ENCODE measurements around the gene AQP12A. TPM values are rescaled to one million over a fixed set of nuclear protein-coding genes. Genes with fewer than 3 reads are reported as not detected.

AQP12A gene
- total RNA-seq, 2 donors from 2014 or later: not detected

GRCh38 chr2:240728827-240729226 lies 37.2 kb downstream of the AQP12A start:
- 87% methylated on average over 7 of the region's 7 CpGs for WGBS
- no peaks in the 10 kb centered on the region for H3K36me3 ChIP-seq
- no peaks in the 10 kb centered on the region for H3K4me1 ChIP-seq (replicated peaks)
- intact Hi-C loops (cut with DNase I): no loop called here
- H3K4me3 ChIP-seq: no peak overlapping the region
- H3K27ac ChIP-seq: no peak overlapping the region
- no peaks in the 10 kb centered on the region for H3K9me3 ChIP-seq
- no peak for DNase-seq (ENCODE audit: low spot score)
- TF ChIP-seq, protein P1, sequence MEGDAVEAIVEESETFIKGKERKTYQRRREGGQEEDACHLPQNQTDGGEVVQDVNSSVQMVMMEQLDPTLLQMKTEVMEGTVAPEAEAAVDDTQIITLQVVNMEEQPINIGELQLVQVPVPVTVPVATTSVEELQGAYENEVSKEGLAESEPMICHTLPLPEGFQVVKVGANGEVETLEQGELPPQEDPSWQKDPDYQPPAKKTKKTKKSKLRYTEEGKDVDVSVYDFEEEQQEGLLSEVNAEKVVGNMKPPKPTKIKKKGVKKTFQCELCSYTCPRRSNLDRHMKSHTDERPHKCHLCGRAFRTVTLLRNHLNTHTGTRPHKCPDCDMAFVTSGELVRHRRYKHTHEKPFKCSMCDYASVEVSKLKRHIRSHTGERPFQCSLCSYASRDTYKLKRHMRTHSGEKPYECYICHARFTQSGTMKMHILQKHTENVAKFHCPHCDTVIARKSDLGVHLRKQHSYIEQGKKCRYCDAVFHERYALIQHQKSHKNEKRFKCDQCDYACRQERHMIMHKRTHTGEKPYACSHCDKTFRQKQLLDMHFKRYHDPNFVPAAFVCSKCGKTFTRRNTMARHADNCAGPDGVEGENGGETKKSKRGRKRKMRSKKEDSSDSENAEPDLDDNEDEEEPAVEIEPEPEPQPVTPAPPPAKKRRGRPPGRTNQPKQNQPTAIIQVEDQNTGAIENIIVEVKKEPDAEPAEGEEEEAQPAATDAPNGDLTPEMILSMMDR (IDR thresholded peaks at IDR 0.05): no peak
- TF ChIP-seq POLR2AphosphoS5 (IDR thresholded peaks at IDR 0.05): no peak
- no peaks in the 10 kb centered on the region for H3K27me3 ChIP-seq (replicated peaks; ENCODE audit: insufficient read depth)

GRCh38 chr2:240730501-240731177 lies 39.0 kb downstream of the AQP12A start:
- intact Hi-C loops (cut with DNase I): no loop called here
- no peaks in the 10 kb centered on the region for H3K36me3 ChIP-seq
- no peaks in the 10 kb centered on the region for H3K9me3 ChIP-seq
- no peaks in the 10 kb centered on the region for H3K4me1 ChIP-seq (replicated peaks)
- TF ChIP-seq, protein P1 (IDR thresholded peaks at IDR 0.05): no peak
- TF ChIP-seq POLR2AphosphoS5 (IDR thresholded peaks at IDR 0.05) (no peak), POLR2A (IDR thresholded peaks at IDR 0.05) (no peak)
- H3K27ac ChIP-seq: no peak overlapping the region
- H3K27me3 ChIP-seq (replicated peaks; ENCODE audit: insufficient read depth): no peaks in the 10 kb centered on the region
- DNase-seq (ENCODE audit: low spot score): no peak
- H3K4me3 ChIP-seq: no peak overlapping the region
- WGBS: 75% methylated on average over 9 of the region's 10 CpGs

GRCh38 chr2:240731178-240731545 lies 39.5 kb downstream of the AQP12A start:
- intact Hi-C loops (cut with DNase I): no loop called here
- H3K4me3 ChIP-seq: no peak overlapping the region
- H3K27me3 ChIP-seq (replicated peaks; ENCODE audit: insufficient read depth): no peaks in the 10 kb centered on the region
- H3K4me1 ChIP-seq (replicated peaks): no peaks in the 10 kb centered on the region
- H3K36me3 ChIP-seq: no peaks in the 10 kb centered on the region
- WGBS: 3% methylated on average over 6 of the region's 9 CpGs
- TF ChIP-seq, protein P1 (IDR thresholded peaks at IDR 0.05): no peak
- no peak for TF ChIP-seq POLR2AphosphoS5 (IDR thresholded peaks at IDR 0.05)
- no peak for TF ChIP-seq POLR2A (IDR thresholded peaks at IDR 0.05)
- DNase-seq (ENCODE audit: low spot score): no peak
- H3K9me3 ChIP-seq: no peaks in the 10 kb centered on the region
- H3K27ac ChIP-seq: no peak overlapping the region

- H3K4me3 ChIP-seq: no peak overlapping the region
- TF ChIP-seq POLR2AphosphoS5 (IDR thresholded peaks at IDR 0.05) (no peak), POLR2A (IDR thresholded peaks at IDR 0.05) (no peak)
- no peak for DNase-seq (ENCODE audit: low spot score)
- no peaks in the 10 kb centered on the region for H3K27me3 ChIP-seq (replicated peaks; ENCODE audit: insufficient read depth)
- H3K9me3 ChIP-seq: no peaks in the 10 kb centered on the region
- WGBS: 87% methylated on average over 5 of the region's 5 CpGs
- no peaks in the 10 kb centered on the region for H3K36me3 ChIP-seq
- H3K4me1 ChIP-seq (replicated peaks): no peaks in the 10 kb centered on the region
- H3K27ac ChIP-seq: no peak overlapping the region
- intact Hi-C loops (cut with DNase I): no loop called here
Measured at GRCh38 chr2:240732184-240732583, 40.5 kb downstream of the AQP12A start.

- Histone ChIP-seq H3K4me1 (replicated peaks) (no peaks in the 10 kb centered on the region), H3K36me3 (no peaks in the 10 kb centered on the region), H3K9me3 (no peaks in the 10 kb centered on the region), H3K27ac (no peak overlapping the region), H3K27me3 (replicated peaks; ENCODE audit: insufficient read depth) (no peaks in the 10 kb centered on the region), H3K4me3 (no peak overlapping the region)
- WGBS: 87% methylated on average over 10 of the region's 10 CpGs
- DNase-seq (ENCODE audit: low spot score): no peak
- intact Hi-C loops (cut with DNase I): no loop called here
- TF ChIP-seq, protein P1 (IDR thresholded peaks at IDR 0.05): no peak
- TF ChIP-seq POLR2AphosphoS5 (IDR thresholded peaks at IDR 0.05) (no peak), POLR2A (IDR thresholded peaks at IDR 0.05) (no peak)
Measured at GRCh38 chr2:240732911-240733622, 41.4 kb downstream of the AQP12A start.

All from prostate gland (tissue), 2 donors.